ENCODE data around the gene CCT3. TPM values are rescaled to one million over a fixed set of nuclear protein-coding genes. Genes with fewer than 3 reads are reported as not detected.

CCT3 gene
- polyA plus RNA-seq, 1 experiment, result 359 TPM

GRCh38 chr1:156268336-156268735 lies 69.8 kb downstream of the CCT3 start:
- TF ChIP-seq CTCF (IDR thresholded peaks at IDR 0.05; ENCODE audit: low read depth, low read length), result no peak
- no peaks in the 10 kb centered on the region for H3K9me3 ChIP-seq (ENCODE audit: control insufficient read depth, insufficient read depth, low read length)
- no peak overlapping the region for H3K27ac ChIP-seq (ENCODE audit: low read depth, low read length)
- no peaks in the 10 kb centered on the region for H3K27me3 ChIP-seq (ENCODE audit: control insufficient read depth, insufficient read depth, low read length)
- DNase-seq (ENCODE audit: low read depth, low spot score), result no peak
- ChIA-PET CTCF (interaction anchor here (0.9 kb wide), 1 partner anchor 8 kb away, joined by 5 read pairs; no protein-coding TSS in a partner anchor), POLR2A (interaction anchor here (1.0 kb wide), 1 partner anchor 14 kb away, joined by 5 read pairs; the partner anchor contains the start of gene SMG5)
- H3K4me3 ChIP-seq (ENCODE audit: low read depth, low read length), result no peak overlapping the region

GRCh38 chr1:156266051-156266450 lies 72.0 kb downstream of the CCT3 start:
- CTCF ChIA-PET, result no interaction called here
- TF ChIP-seq CTCF (IDR thresholded peaks at IDR 0.05; ENCODE audit: low read depth, low read length), result no peak
- Histone ChIP-seq H3K27me3 (ENCODE audit: control insufficient read depth, insufficient read depth, low read length) (no peaks in the 10 kb centered on the region), H3K27ac (ENCODE audit: low read depth, low read length) (no peak overlapping the region), H3K9me3 (ENCODE audit: control insufficient read depth, insufficient read depth, low read length) (no peaks in the 10 kb centered on the region), H3K4me3 (ENCODE audit: low read depth, low read length) (no peak overlapping the region)
- POLR2A ChIA-PET, result no interaction called here
- no peak for DNase-seq (ENCODE audit: low read depth, low spot score)

GRCh38 chr1:156263288-156263655 lies 74.8 kb downstream of the CCT3 start:
- Histone ChIP-seq H3K9me3 (ENCODE audit: control insufficient read depth, insufficient read depth, low read length) (no peaks in the 10 kb centered on the region), H3K27ac (ENCODE audit: low read depth, low read length) (no peak overlapping the region), H3K4me3 (ENCODE audit: low read depth, low read length) (no peak overlapping the region), H3K27me3 (ENCODE audit: control insufficient read depth, insufficient read depth, low read length) (no peaks in the 10 kb centered on the region)
- ChIA-PET CTCF (interaction anchor here (0.5 to 1.2 kb wide), 3 partner anchors 37 to 183 kb away, joined by 3 to 5 read pairs (median 4); no protein-coding TSS in a partner anchor), POLR2A (interaction anchor here (0.6 to 1.4 kb wide), 4 partner anchors 19 to 443 kb away, joined by 3 to 6 read pairs (median 6); partner anchors contain the start of gene SMG5)
- no peak for DNase-seq (ENCODE audit: low read depth, low spot score)
- no peak for TF ChIP-seq CTCF (IDR thresholded peaks at IDR 0.05; ENCODE audit: low read depth, low read length)

- no peak overlapping the region for H3K27ac ChIP-seq (ENCODE audit: low read depth, low read length)
- ChIA-PET POLR2A (interaction anchor here (0.6 to 1.4 kb wide), 6 partner anchors 20 to 442 kb away, joined by 3 to 7 read pairs (median 6); partner anchors contain the start of genes PMF1 and SMG5), CTCF (interaction anchor here (0.7 to 1.2 kb wide), 3 partner anchors 110 to 183 kb away, joined by 3 to 5 read pairs (median 4); no protein-coding TSS in a partner anchor)
- DNase-seq (ENCODE audit: low read depth, low spot score), result no peak
- no peaks in the 10 kb centered on the region for H3K9me3 ChIP-seq (ENCODE audit: control insufficient read depth, insufficient read depth, low read length)
- H3K27me3 ChIP-seq (ENCODE audit: control insufficient read depth, insufficient read depth, low read length), result no peaks in the 10 kb centered on the region
- H3K4me3 ChIP-seq (ENCODE audit: low read depth, low read length), result no peak overlapping the region
- TF ChIP-seq CTCF (IDR thresholded peaks at IDR 0.05; ENCODE audit: low read depth, low read length), result no peak
These were observed 75.4 kb downstream of the CCT3 start for GRCh38 chr1:156262461-156263287.

GRCh38 chr1:156260896-156261295 lies 77.2 kb downstream of the CCT3 start:
- ChIA-PET POLR2A (no interaction called here), CTCF (interaction anchor here (1.5 kb wide), 1 partner anchor 59 kb away, joined by 3 read pairs; no protein-coding TSS in a partner anchor)
- Histone ChIP-seq H3K9me3 (ENCODE audit: control insufficient read depth, insufficient read depth, low read length) (no peaks in the 10 kb centered on the region), H3K27ac (ENCODE audit: low read depth, low read length) (no peak overlapping the region), H3K4me3 (ENCODE audit: low read depth, low read length) (no peak overlapping the region), H3K27me3 (ENCODE audit: control insufficient read depth, insufficient read depth, low read length) (no peaks in the 10 kb centered on the region)
- TF ChIP-seq CTCF (IDR thresholded peaks at IDR 0.05; ENCODE audit: low read depth, low read length), result no peak
- no peak for DNase-seq (ENCODE audit: low read depth, low spot score)
